Hepatocyte (in vitro differentiated cells): ENCODE data around the gene GPRIN3.

Source experiments
- EZH2 ChIP-seq: fragments of 200-600 bp; sonication (generic); IDR thresholded peaks from 2 replicates; pipeline ENCODE4 v1.6.1; 2016; ENCODE audit warnings: antibody characterized with exemption, mild to moderate bottlenecking, borderline replicate concordance
- EZH2phosphoT487 ChIP-seq: fragments of 200-600 bp; sonication (generic); IDR thresholded peaks from one replicate; pipeline ENCODE4 v1.6.1; 2018; ENCODE audit warnings: antibody characterized with exemption, mild to moderate bottlenecking, low read depth, moderate library complexity; ENCODE audit not compliant: unreplicated experiment, severe bottlenecking
- TF ChIP-seq, protein P1 (sequence below): fragments of 200-600 bp; sonication (generic); IDR thresholded peaks from 2 replicates; pipeline ENCODE4 v1.5.1; 2016; ENCODE audit warnings: antibody characterized with exemption, mild to moderate bottlenecking; ENCODE audit not compliant: poor library complexity

DNA sequence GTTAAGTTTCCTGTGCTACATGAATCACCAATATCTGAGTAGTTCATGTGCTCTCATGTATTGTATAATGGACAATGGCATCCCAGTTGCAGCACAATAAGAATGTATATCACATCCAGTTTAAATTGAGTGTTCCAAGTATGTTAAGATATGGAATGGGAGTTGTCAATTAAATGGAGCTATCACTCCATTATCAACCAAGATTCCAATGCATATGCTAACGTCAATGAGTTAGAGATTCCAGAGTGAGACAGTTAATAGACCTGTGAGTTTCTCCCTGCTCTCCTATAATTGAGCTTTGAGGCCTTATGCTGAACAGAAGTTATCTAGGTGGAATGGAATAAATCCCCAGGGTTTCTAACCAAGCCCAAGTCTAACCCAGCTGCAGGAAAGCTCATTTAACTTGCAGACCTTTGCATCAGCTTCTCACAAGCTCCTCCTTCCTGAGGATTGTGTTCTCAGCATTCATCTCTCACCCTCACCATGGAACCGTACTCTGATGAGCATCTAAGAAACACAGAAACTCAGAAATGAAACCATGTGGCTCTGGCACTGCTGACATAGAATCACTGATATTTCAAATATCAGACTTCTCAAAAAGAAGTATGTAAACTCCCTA is 111.4 kb downstream of the GPRIN3 start:
- TF ChIP-seq, protein P1, sequence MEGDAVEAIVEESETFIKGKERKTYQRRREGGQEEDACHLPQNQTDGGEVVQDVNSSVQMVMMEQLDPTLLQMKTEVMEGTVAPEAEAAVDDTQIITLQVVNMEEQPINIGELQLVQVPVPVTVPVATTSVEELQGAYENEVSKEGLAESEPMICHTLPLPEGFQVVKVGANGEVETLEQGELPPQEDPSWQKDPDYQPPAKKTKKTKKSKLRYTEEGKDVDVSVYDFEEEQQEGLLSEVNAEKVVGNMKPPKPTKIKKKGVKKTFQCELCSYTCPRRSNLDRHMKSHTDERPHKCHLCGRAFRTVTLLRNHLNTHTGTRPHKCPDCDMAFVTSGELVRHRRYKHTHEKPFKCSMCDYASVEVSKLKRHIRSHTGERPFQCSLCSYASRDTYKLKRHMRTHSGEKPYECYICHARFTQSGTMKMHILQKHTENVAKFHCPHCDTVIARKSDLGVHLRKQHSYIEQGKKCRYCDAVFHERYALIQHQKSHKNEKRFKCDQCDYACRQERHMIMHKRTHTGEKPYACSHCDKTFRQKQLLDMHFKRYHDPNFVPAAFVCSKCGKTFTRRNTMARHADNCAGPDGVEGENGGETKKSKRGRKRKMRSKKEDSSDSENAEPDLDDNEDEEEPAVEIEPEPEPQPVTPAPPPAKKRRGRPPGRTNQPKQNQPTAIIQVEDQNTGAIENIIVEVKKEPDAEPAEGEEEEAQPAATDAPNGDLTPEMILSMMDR = no peak
- TF ChIP-seq EZH2 (no peak), EZH2phosphoT487 (no peak)
